Activated T-cell treated with anti-CD3 and anti-CD28 coated beads, Interleukin-2, amount 50 U/mL, for 72 hours (primary cell): ENCODE results near the gene ANKZF1. TPM values are rescaled to one million over a fixed set of nuclear protein-coding genes. Genes with fewer than 3 reads are reported as not detected.
"Not testable (repeated sequence)": the region's sequence is repeated elsewhere in the genome, so short reads cannot be mapped to it uniquely, and the experiment has no call there.

Experiments
- ATAC-seq, 2 donors: fragments of 150-1000 bp; cut with Tn5 transposase; replicated peaks in 1 of 2; 2 replicates each; pipeline ENCODE4 v1.10.0; 2021; ENCODE audit warnings: moderate library complexity in 2 of 2, mild to moderate bottlenecking in 1 of 2
- DNase-seq, 2 donors: peaks; one replicate each; pipeline ENCODE4 v3.0.0; 2021 to 2022; ENCODE audit warnings: mixed read lengths in 1 of 2
- H3K27ac Mint-ChIP-seq: one replicate; pipeline ENCODE4 v1.8.0; 2022; ENCODE audit warnings: mild to moderate bottlenecking, moderate library complexity, mixed read lengths
- H3K27me3 Mint-ChIP-seq: one replicate; pipeline ENCODE4 v1.8.0; 2022; ENCODE audit warnings: low read depth, mixed read lengths
- H3K36me3 Mint-ChIP-seq, 2 donors: one replicate each; pipeline ENCODE4 v1.8.0; 2022; ENCODE audit warnings: mixed read lengths in 2 of 2, mild to moderate bottlenecking in 1 of 2; ENCODE audit not compliant: insufficient read depth in 2 of 2
- H3K4me1 Mint-ChIP-seq: one replicate; pipeline ENCODE4 v1.8.0; 2022; ENCODE audit warnings: low read depth, mixed read lengths
- H3K4me3 Mint-ChIP-seq, 2 donors: one replicate each; pipeline ENCODE4 v1.8.0; 2022; ENCODE audit warnings: mild to moderate bottlenecking in 2 of 2, mixed read lengths in 2 of 2, moderate library complexity in 2 of 2
- H3K9me3 Mint-ChIP-seq, 2 donors: one replicate each; pipeline ENCODE4 v1.8.0; 2022; ENCODE audit warnings: mixed read lengths in 2 of 2
- total RNA-seq, 2 donors: library from RNA; stranded (reverse); gene quantifications; one replicate each; pipeline ENCODE4 v1.2.3, GENCODE V29; 2022

ANKZF1 gene
- total RNA-seq, 2 donors from 2014 or later = 101 to 117 TPM

- no peaks in the 10 kb centered on the region for H3K27me3 Mint-ChIP-seq
- peak overlapping the region; percentile 53 for H3K27ac Mint-ChIP-seq
- H3K4me3 Mint-ChIP-seq = peak overlapping the region; percentile 75 to 78
- ATAC-seq = no peak
- peaks cover 76% of the 10 kb centered on the region for H3K4me1 Mint-ChIP-seq
- peaks cover 8 to 15% of the 10 kb centered on the region in 2 donors for H3K36me3 Mint-ChIP-seq
- no peaks in the 10 kb centered on the region for H3K9me3 Mint-ChIP-seq
- peak in 1 of 2 donors; percentile 34 for DNase-seq
These were observed 19.8 kb downstream of the ANKZF1 start for GRCh38 chr2:219249203-219249980.

GRCh38 chr2:219250049-219250781 is 20.6 kb downstream of the ANKZF1 start:
- H3K27me3 Mint-ChIP-seq = no peaks in the 10 kb centered on the region
- no peak for ATAC-seq
- H3K9me3 Mint-ChIP-seq = no peaks in the 10 kb centered on the region
- H3K36me3 Mint-ChIP-seq = peaks cover 8 to 15% of the 10 kb centered on the region in 2 donors
- peaks cover 79% of the 10 kb centered on the region for H3K4me1 Mint-ChIP-seq
- no peak for DNase-seq
- H3K27ac Mint-ChIP-seq = peak overlapping the region; percentile 24
- H3K4me3 Mint-ChIP-seq = peak overlapping the region; percentile 75 to 78

GRCh38 chr2:219251656-219252055 is 22.1 kb downstream of the ANKZF1 start:
- Mint-ChIP-seq H3K27me3 (no peaks in the 10 kb centered on the region), H3K4me1 (peaks cover 79% of the 10 kb centered on the region), H3K36me3 (peaks cover 4 to 14% of the 10 kb centered on the region in 2 donors), H3K27ac (peak overlapping the region; percentile 21), H3K9me3 (no peaks in the 10 kb centered on the region), H3K4me3 (peak overlapping the region; percentile 75 to 78)
- no peak for ATAC-seq
- DNase-seq = no peak

- ATAC-seq (no peak), DNase-seq (peak; percentile 44 to 47)
- Mint-ChIP-seq H3K27ac (peak overlapping the region; percentile 21), H3K4me3 (peak overlapping the region; percentile 75 to 78), H3K4me1 (peaks cover 75% of the 10 kb centered on the region), H3K27me3 (no peaks in the 10 kb centered on the region), H3K36me3 (peaks cover 4 to 14% of the 10 kb centered on the region in 2 donors), H3K9me3 (no peaks in the 10 kb centered on the region)
These were observed 22.5 kb downstream of the ANKZF1 start for GRCh38 chr2:219252084-219252483.

GRCh38 chr2:219252570-219252899 is 22.9 kb downstream of the ANKZF1 start:
- peaks cover 71% of the 10 kb centered on the region for H3K4me1 Mint-ChIP-seq
- peak overlapping the region; percentile 75 to 78 for H3K4me3 Mint-ChIP-seq
- H3K27ac Mint-ChIP-seq = peak overlapping the region; percentile 89
- H3K9me3 Mint-ChIP-seq = no peaks in the 10 kb centered on the region
- ATAC-seq (no peak), DNase-seq (no peak)
- H3K27me3 Mint-ChIP-seq = no peaks in the 10 kb centered on the region
- H3K36me3 Mint-ChIP-seq = peaks cover 4 to 14% of the 10 kb centered on the region in 2 donors

- DNase-seq (peak; percentile 62 to 75), ATAC-seq (peak; percentile 19 to 44)
- H3K27ac Mint-ChIP-seq = peak within 1 kb of the TSS; percentile 89
- H3K36me3 Mint-ChIP-seq = peaks cover 4 to 14% of the 10 kb centered on the region in 2 donors
- no peaks in the 10 kb centered on the region for H3K9me3 Mint-ChIP-seq
- peaks cover 69% of the 10 kb centered on the region for H3K4me1 Mint-ChIP-seq
- peak within 1 kb of the TSS; percentile 75 to 78 for H3K4me3 Mint-ChIP-seq
- no peaks in the 10 kb centered on the region for H3K27me3 Mint-ChIP-seq
These were observed 23.5 kb downstream of the ANKZF1 start, which contains the start of gene TUBA4B for GRCh38 chr2:219252900-219253752. Gene TUBA4B, plus strand, starts transcription at chr2:219253243. Its CDS starts 165 bp downstream, at chr2:219253408.

GRCh38 chr2:219253753-219254589 is 24.4 kb downstream of the ANKZF1 start, which contains the start of gene TUBA4A:
Gene TUBA4A, minus strand, starts transcription at chr2:219253918. Its CDS starts 60 bp downstream, at chr2:219253858.
- no peaks in the 10 kb centered on the region for H3K27me3 Mint-ChIP-seq
- peak; percentile 74 for ATAC-seq
- H3K27ac Mint-ChIP-seq = peak within 1 kb of the TSS; percentile 89
- peaks cover 64% of the 10 kb centered on the region for H3K4me1 Mint-ChIP-seq
- peaks cover 2 to 14% of the 10 kb centered on the region in 2 donors for H3K36me3 Mint-ChIP-seq
- H3K9me3 Mint-ChIP-seq = no peaks in the 10 kb centered on the region
- peak within 1 kb of the TSS; percentile 75 to 78 for H3K4me3 Mint-ChIP-seq
- peak; percentile 92 to 94 for DNase-seq

GRCh38 chr2:219254590-219255201 is 25.1 kb downstream of the ANKZF1 start:
- Mint-ChIP-seq H3K36me3 (peaks cover 0 to 14% of the 10 kb centered on the region in 2 donors), H3K27ac (peak overlapping the region; percentile 73), H3K4me1 (peaks cover 57% of the 10 kb centered on the region), H3K27me3 (no peaks in the 10 kb centered on the region), H3K9me3 (no peaks in the 10 kb centered on the region), H3K4me3 (peak overlapping the region; percentile 75 to 78)
- ATAC-seq (peak; percentile 50 to 55), DNase-seq (peak; percentile 48 to 50)

- peaks cover 25% of the 10 kb centered on the region for H3K4me1 Mint-ChIP-seq
- not testable (repeated sequence) for H3K27me3 Mint-ChIP-seq, H3K9me3 Mint-ChIP-seq, H3K27ac Mint-ChIP-seq, DNase-seq, ATAC-seq, H3K36me3 Mint-ChIP-seq, H3K4me3 Mint-ChIP-seq
These were observed 29.3 kb downstream of the ANKZF1 start for GRCh38 chr2:219258942-219259341.

GRCh38 chr2:219261024-219261855 is 31.6 kb downstream of the ANKZF1 start:
- Mint-ChIP-seq H3K36me3 (no peaks in the 10 kb centered on the region), H3K27me3 (no peaks in the 10 kb centered on the region), H3K27ac (no peak overlapping the region), H3K9me3 (no peaks in the 10 kb centered on the region), H3K4me3 (no peak overlapping the region), H3K4me1 (peaks cover 8% of the 10 kb centered on the region)
- DNase-seq = no peak
- no peak for ATAC-seq

GRCh38 chr2:219266232-219266631 is 36.6 kb downstream of the ANKZF1 start:
- Mint-ChIP-seq H3K27me3 (no peaks in the 10 kb centered on the region), H3K9me3 (no peaks in the 10 kb centered on the region), H3K27ac (no peak overlapping the region), H3K4me1 (no peaks in the 10 kb centered on the region), H3K4me3 (no peak overlapping the region), H3K36me3 (no peaks in the 10 kb centered on the region)
- DNase-seq (no peak), ATAC-seq (no peak)
